Smooth muscle cell (in vitro differentiated cells): ENCODE data around the gene PPP2R3A. TPM values are rescaled to one million over a fixed set of nuclear protein-coding genes. Genes with fewer than 3 reads are reported as not detected.

Experiments used
- DNase-seq: peaks from one replicate; lab custom pipeline; 2025; ENCODE audit not compliant: unreplicated experiment; lab: John Stamatoyannopoulos, UW
- H2AFZ ChIP-seq: fragments of 200-600 bp; sonication (generic); 2 replicates; pipeline ENCODE4 v1.6.0; 2016; ENCODE audit warnings: antibody characterized with exemption, low read depth, mild to moderate bottlenecking
- H3F3A ChIP-seq: fragments of 200-600 bp; sonication (generic); 2 replicates; pipeline ENCODE4 v1.6.0; 2017; ENCODE audit warnings: antibody characterized with exemption, low read depth
- H3K27ac ChIP-seq: fragments of 200-600 bp; sonication (generic); 2 replicates; pipeline ENCODE4 v1.5.1; 2016; ENCODE audit warnings: low read depth, mild to moderate bottlenecking
- H3K27me3 ChIP-seq: fragments of 200-600 bp; sonication (generic); 2 replicates; pipeline ENCODE4 v1.6.1; 2016; ENCODE audit warnings: low read depth, mild to moderate bottlenecking
- H3K36me3 ChIP-seq: fragments of 200-600 bp; sonication (generic); 2 replicates; pipeline ENCODE4 v1.5.1; 2016; ENCODE audit warnings: low read depth
- H3K4me1 ChIP-seq: fragments of 200-600 bp; sonication (generic); 2 replicates; pipeline ENCODE4 v1.5.1; 2016; ENCODE audit warnings: low read depth
- H3K4me2 ChIP-seq: fragments of 200-600 bp; sonication (generic); 2 replicates; pipeline ENCODE4 v1.6.0; 2016; ENCODE audit warnings: mild to moderate bottlenecking
- H3K4me3 ChIP-seq: fragments of 200-600 bp; sonication (generic); 2 replicates; pipeline ENCODE4 v1.5.1; 2016; ENCODE audit warnings: mild to moderate bottlenecking
- H3K79me2 ChIP-seq: fragments of 200-600 bp; sonication (generic); 2 replicates; pipeline ENCODE4 v1.6.0; 2016; ENCODE audit warnings: low read depth, mild to moderate bottlenecking
- H3K9ac ChIP-seq: fragments of 200-600 bp; sonication (generic); 2 replicates; pipeline ENCODE4 v1.6.0; 2016; ENCODE audit warnings: low read depth
- H3K9me3 ChIP-seq: fragments of 200-600 bp; sonication (generic); replicated peaks from 2 replicates; pipeline ENCODE4 v1.5.1; 2016; ENCODE audit warnings: low read depth
- H4K20me1 ChIP-seq: fragments of 200-600 bp; sonication (generic); 2 replicates; pipeline ENCODE4 v1.6.0; 2016; ENCODE audit warnings: low read depth
- CTCF ChIP-seq: fragments of 200-600 bp; sonication (generic); IDR thresholded peaks from 2 replicates; pipeline ENCODE4 v1.5.1; 2017; ENCODE audit warnings: borderline replicate concordance, mild to moderate bottlenecking, antibody characterized with exemption; ENCODE audit not compliant: insufficient read depth, poor library complexity, severe bottlenecking
- WGBS: methylation state at CpG from one replicate; pipeline ENCODE4 v1.1.7; 2016; ENCODE audit warnings: low lambda C conversion rate; 5-methylcytosine and 5-hydroxymethylcytosine counted together
- polyA plus RNA-seq: library from polyadenylated mRNA; unstranded; fragments of >200 nt; fragmentation: Nextera tagmentation; extraction: Ambion mirVana; gene quantifications from 2 replicates; pipeline ENCODE4 v1.2.1, GENCODE V29; 2016
- total RNA-seq: library from RNA; depleted of rRNA; stranded (reverse); fragments of >200 nt; gene quantifications from 2 replicates; pipeline ENCODE4 v1.2.3, GENCODE V29; 2014

Gene PPP2R3A
- total and polyA plus RNA-seq, 2 experiments from 2014 or later, result 8.0 to 24.7 TPM

- peak overlapping the region; percentile 7 for H2AFZ ChIP-seq
- no peak overlapping the region for H3K4me3 ChIP-seq
- peaks cover 91% of the 10 kb centered on the region for H3K79me2 ChIP-seq
- peak overlapping the region; percentile 86 for H3K27ac ChIP-seq
- WGBS, result 67% methylated on average over 3 of the region's 3 CpGs
- no peaks in the 10 kb centered on the region for H3K9me3 ChIP-seq
- peaks cover 28% of the 10 kb centered on the region for H3F3A ChIP-seq
- H3K4me2 ChIP-seq, result peak overlapping the region; percentile 71
- H3K9ac ChIP-seq, result no peak overlapping the region
- H3K4me1 ChIP-seq, result peaks cover 22% of the 10 kb centered on the region
- H3K36me3 ChIP-seq, result no peaks in the 10 kb centered on the region
- H3K27me3 ChIP-seq, result no peaks in the 10 kb centered on the region
- DNase-seq, result no peak
- no peak for TF ChIP-seq CTCF
- H4K20me1 ChIP-seq, result peaks cover 50% of the 10 kb centered on the region
Observed at GRCh38 chr3:135973841-135974240, 8.3 kb downstream of the PPP2R3A start.

GRCh38 chr3:135975053-135975452 is 9.5 kb downstream of the PPP2R3A start:
- H3K4me3 ChIP-seq, result no peak overlapping the region
- H3K4me1 ChIP-seq, result peaks cover 22% of the 10 kb centered on the region
- peak overlapping the region; percentile 12 for H3K9ac ChIP-seq
- peak overlapping the region; percentile 71 for H3K4me2 ChIP-seq
- H3K27ac ChIP-seq, result peak overlapping the region; percentile 86
- no peak for TF ChIP-seq CTCF
- no peaks in the 10 kb centered on the region for H3K9me3 ChIP-seq
- H3K79me2 ChIP-seq, result peaks cover 90% of the 10 kb centered on the region
- H3F3A ChIP-seq, result peaks cover 28% of the 10 kb centered on the region
- H3K36me3 ChIP-seq, result no peaks in the 10 kb centered on the region
- no peaks in the 10 kb centered on the region for H3K27me3 ChIP-seq
- H4K20me1 ChIP-seq, result peaks cover 53% of the 10 kb centered on the region
- DNase-seq, result no peak
- no peak overlapping the region for H2AFZ ChIP-seq

- 84% methylated on average over 2 of the region's 2 CpGs for WGBS
- no peak for TF ChIP-seq CTCF
Observed at GRCh38 chr3:135975536-135975935, 10.0 kb downstream of the PPP2R3A start.

GRCh38 chr3:135980343-135980742 is 14.8 kb downstream of the PPP2R3A start:
- H3K27me3 ChIP-seq, result no peaks in the 10 kb centered on the region
- H3K4me3 ChIP-seq, result no peak overlapping the region
- peaks cover 68% of the 10 kb centered on the region for H4K20me1 ChIP-seq
- H3F3A ChIP-seq, result peaks cover 4% of the 10 kb centered on the region
- H3K27ac ChIP-seq, result no peak overlapping the region
- no peak overlapping the region for H2AFZ ChIP-seq
- H3K9me3 ChIP-seq, result no peaks in the 10 kb centered on the region
- no peak overlapping the region for H3K9ac ChIP-seq
- peaks cover 1% of the 10 kb centered on the region for H3K4me1 ChIP-seq
- 84% methylated on average over 2 of the region's 2 CpGs for WGBS
- no peak for TF ChIP-seq CTCF
- H3K36me3 ChIP-seq, result no peaks in the 10 kb centered on the region
- peaks cover 93% of the 10 kb centered on the region for H3K79me2 ChIP-seq
- no peak overlapping the region for H3K4me2 ChIP-seq
- DNase-seq, result no peak

More at GRCh38 chr3:135975536-135975935, 10.0 kb downstream of the PPP2R3A start:
- Histone ChIP-seq H3K27ac (peak overlapping the region; percentile 86), H3K4me2 (peak overlapping the region; percentile 71), H3F3A (peaks cover 28% of the 10 kb centered on the region), H3K36me3 (no peaks in the 10 kb centered on the region), H3K27me3 (no peaks in the 10 kb centered on the region), H3K4me1 (peaks cover 22% of the 10 kb centered on the region), H2AFZ (no peak overlapping the region), H3K79me2 (peaks cover 90% of the 10 kb centered on the region), H3K9me3 (no peaks in the 10 kb centered on the region), H3K9ac (no peak overlapping the region), H3K4me3 (no peak overlapping the region), H4K20me1 (peaks cover 58% of the 10 kb centered on the region)
- no peak for DNase-seq
